Trophoblast cell (in vitro differentiated cells and primary cell): ENCODE measurements around the gene KCNMB1.

Experiments used
- DNase-seq, 2 donors: peaks; one replicate each; pipeline ENCODE4 v3.0.0-alpha.2; 2016
- H2AFZ ChIP-seq: 2 replicates; pipeline ENCODE4 v1.6.1; 2013; ENCODE audit warnings: low read length, moderate library complexity, mild to moderate bottlenecking; ENCODE audit not compliant: insufficient read depth, poor library complexity
- H2AK5ac ChIP-seq: 2 replicates; pipeline ENCODE4 v1.6.1; 2013; ENCODE audit warnings: mild to moderate bottlenecking, low read length
- H2BK120ac ChIP-seq: 2 replicates; pipeline ENCODE4 v1.6.1; 2013; ENCODE audit warnings: low read length, mild to moderate bottlenecking, moderate library complexity; ENCODE audit not compliant: insufficient read depth, poor library complexity
- H2BK12ac ChIP-seq: 2 replicates; pipeline ENCODE4 v1.6.1; 2013; ENCODE audit warnings: mild to moderate bottlenecking, low read length, moderate library complexity
- H2BK5ac ChIP-seq: 2 replicates; pipeline ENCODE4 v1.6.1; 2013; ENCODE audit warnings: low read length, low read depth, moderate library complexity, mild to moderate bottlenecking; ENCODE audit not compliant: poor library complexity
- H3K14ac ChIP-seq: 2 replicates; pipeline ENCODE4 v1.6.1; 2013; ENCODE audit warnings: mild to moderate bottlenecking, low read length
- H3K18ac ChIP-seq: 2 replicates; pipeline ENCODE4 v1.6.1; 2013; ENCODE audit warnings: mild to moderate bottlenecking, low read length
- H3K23ac ChIP-seq: 2 replicates; pipeline ENCODE4 v1.6.1; 2013; ENCODE audit warnings: low read length
- H3K27ac ChIP-seq: 2 replicates; pipeline ENCODE4 v1.5.1; 2013; ENCODE audit warnings: low read depth, mild to moderate bottlenecking, inconsistent platforms, low read length, moderate library complexity
- H3K27me3 ChIP-seq: 2 replicates; pipeline ENCODE4 v1.6.1; 2013; ENCODE audit warnings: inconsistent platforms, mild to moderate bottlenecking, low read length, moderate library complexity; ENCODE audit not compliant: insufficient read depth
- H3K36me3 ChIP-seq, 2 experiments: 1 replicate in 1 of 2; 2 replicates in 1 of 2; pipeline ENCODE4 v1.6.1; 2013; ENCODE audit warnings: low read length in 2 of 2, mild to moderate bottlenecking in 2 of 2, moderate library complexity in 1 of 2; ENCODE audit not compliant: insufficient read depth in 2 of 2, control insufficient read depth in 1 of 2
- H3K4ac ChIP-seq: 2 replicates; pipeline ENCODE4 v1.6.1; 2013; ENCODE audit warnings: low read depth, mild to moderate bottlenecking, low read length, moderate library complexity
- H3K4me1 ChIP-seq, 2 experiments: 1 replicate in 1 of 2; 2 replicates in 1 of 2; pipeline ENCODE4 v1.6.1; 2013; ENCODE audit warnings: low read length in 2 of 2, mild to moderate bottlenecking in 2 of 2, moderate library complexity in 1 of 2; ENCODE audit not compliant: insufficient read depth in 2 of 2, control insufficient read depth in 1 of 2
- H3K4me2 ChIP-seq: 2 replicates; pipeline ENCODE4 v1.6.1; 2013; ENCODE audit warnings: inconsistent platforms, mild to moderate bottlenecking, low read length, moderate library complexity
- H3K4me3 ChIP-seq: 2 replicates; pipeline ENCODE4 v1.5.1; 2013; ENCODE audit warnings: mild to moderate bottlenecking, low read depth, low read length, inconsistent platforms
- H3K79me1 ChIP-seq: one replicate; pipeline ENCODE4 v1.6.1; 2013; ENCODE audit warnings: low read length
- H3K79me2 ChIP-seq: 2 replicates; pipeline ENCODE4 v1.6.1; 2013; ENCODE audit warnings: low read length, mild to moderate bottlenecking; ENCODE audit not compliant: control insufficient read depth, insufficient read depth, poor library complexity
- H3K9ac ChIP-seq: 2 replicates; pipeline ENCODE4 v1.6.1; 2013; ENCODE audit warnings: mild to moderate bottlenecking, low read length
- H3K9me3 ChIP-seq: 2 replicates; pipeline ENCODE4 v1.6.1; 2013; ENCODE audit warnings: low read depth, mild to moderate bottlenecking, control low read depth, inconsistent platforms, low read length; ENCODE audit not compliant: insufficient read depth
- H4K12ac ChIP-seq: 2 replicates; pipeline ENCODE4 v1.6.1; 2013; ENCODE audit warnings: low read depth, mild to moderate bottlenecking, low read length, moderate library complexity
- H4K8ac ChIP-seq: 2 replicates; pipeline ENCODE4 v1.6.1; 2013; ENCODE audit warnings: low read depth, mild to moderate bottlenecking, low read length, moderate library complexity
- H4K91ac ChIP-seq: one replicate; pipeline ENCODE4 v1.6.1; 2013; ENCODE audit warnings: low read depth, mild to moderate bottlenecking, low read length, moderate library complexity
- WGBS: extraction: QIAGEN DNeasy Blood & Tissue Kit; methylation state at CpG from one replicate; pipeline ENCODE4 v1.1.7; 2013; ENCODE audit warnings: missing lambda C conversion rate; ENCODE audit not compliant: insufficient read length, insufficient coverage; ENCODE audit errors: extremely low coverage; 5-methylcytosine and 5-hydroxymethylcytosine counted together

The KCNMB1 gene

DNA sequence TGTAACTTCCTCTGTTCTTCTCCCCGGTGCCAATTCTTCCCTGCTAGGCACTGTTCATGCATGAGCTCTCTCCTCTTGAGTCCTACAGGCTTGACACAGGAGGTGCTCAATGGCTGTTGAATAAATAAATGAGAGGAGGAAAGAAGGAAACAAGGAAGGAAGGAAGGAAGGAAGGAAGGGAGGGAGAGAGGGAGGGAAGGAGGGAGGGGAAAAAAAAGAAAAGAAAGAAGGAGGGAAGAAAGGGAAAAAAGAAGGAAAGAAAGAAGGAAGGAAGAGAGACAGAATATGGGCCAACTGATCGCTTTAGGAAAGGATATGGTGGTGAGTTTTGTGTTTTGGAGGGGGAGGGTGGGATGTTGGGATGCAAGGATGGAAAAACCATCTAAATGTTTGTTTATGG lies 6.4 kb downstream of the KCNMB1 start:
- Histone ChIP-seq H3K4me3 (no peak overlapping the region), H2BK120ac (no peak overlapping the region), H3K27me3 (no peaks in the 10 kb centered on the region), H3K27ac (no peak overlapping the region), H3K79me2 (no peaks in the 10 kb centered on the region), H3K23ac (no peak overlapping the region), H4K8ac (no peak overlapping the region), H3K4me1 (peaks cover 1 to 2% of the 10 kb centered on the region in 2 experiments), H4K91ac (no peak overlapping the region), H3K79me1 (no peaks in the 10 kb centered on the region), H3K18ac (no peak overlapping the region), H3K9ac (no peak overlapping the region), H2AFZ (no peak overlapping the region), H2BK12ac (no peak overlapping the region), H3K9me3 (no peaks in the 10 kb centered on the region), H4K12ac (no peak overlapping the region), H3K4me2 (no peak overlapping the region), H2AK5ac (no peak overlapping the region), H2BK5ac (no peak overlapping the region), H3K4ac (no peak overlapping the region), H3K36me3 (no peaks in the 10 kb centered on the region), H3K14ac (no peak overlapping the region)
- no CpG with 5 or more reads among the region's 2 CpGs for WGBS
- DNase-seq: no peak

- H2BK120ac ChIP-seq: no peak overlapping the region
- H2BK5ac ChIP-seq: no peak overlapping the region
- no peak for DNase-seq
- H3K79me1 ChIP-seq: no peaks in the 10 kb centered on the region
- H3K27ac ChIP-seq: no peak overlapping the region
- H4K8ac ChIP-seq: no peak overlapping the region
- no peaks in the 10 kb centered on the region for H3K36me3 ChIP-seq
- no peak overlapping the region for H3K4me2 ChIP-seq
- H3K79me2 ChIP-seq: no peaks in the 10 kb centered on the region
- peaks cover 1% of the 10 kb centered on the region for H3K9me3 ChIP-seq
- no peaks in the 10 kb centered on the region for H3K4me1 ChIP-seq
- no peak overlapping the region for H3K4me3 ChIP-seq
- H3K23ac ChIP-seq: no peak overlapping the region
- WGBS: no CpG with 5 or more reads among the region's 3 CpGs
- H2AK5ac ChIP-seq: no peak overlapping the region
- no peak overlapping the region for H4K91ac ChIP-seq
- H3K27me3 ChIP-seq: no peaks in the 10 kb centered on the region
- no peak overlapping the region for H3K9ac ChIP-seq
- no peak overlapping the region for H3K4ac ChIP-seq
- no peak overlapping the region for H2AFZ ChIP-seq
- H3K18ac ChIP-seq: no peak overlapping the region
- H4K12ac ChIP-seq: no peak overlapping the region
- no peak overlapping the region for H3K14ac ChIP-seq
- no peak overlapping the region for H2BK12ac ChIP-seq
Measured at GRCh38 chr5:170380361-170380951, 8.7 kb downstream of the KCNMB1 start.

DNA sequence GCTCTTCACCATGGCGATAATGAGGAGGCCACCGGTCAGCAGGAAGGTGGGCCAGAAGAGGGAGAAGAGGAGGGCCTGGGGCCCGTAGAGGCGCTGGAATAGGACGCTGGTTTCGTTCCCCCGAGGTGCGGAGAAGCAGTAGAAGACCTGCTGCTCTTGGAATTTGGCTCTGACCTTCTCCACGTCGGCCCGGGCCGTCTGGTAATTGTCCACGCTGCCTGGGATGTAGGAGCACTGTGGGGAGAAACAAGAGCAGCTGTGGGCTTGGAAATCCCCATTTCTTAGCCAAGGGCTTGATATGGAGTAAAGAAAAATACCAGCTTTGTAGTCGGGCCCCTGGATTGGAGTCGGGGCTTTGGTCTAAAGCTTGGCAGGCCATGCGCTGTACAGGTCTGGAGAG lies 10.4 kb downstream of the KCNMB1 start:
- Histone ChIP-seq H3K4me1 (no peaks in the 10 kb centered on the region), H3K4me3 (no peak overlapping the region), H3K23ac (no peak overlapping the region), H2BK120ac (no peak overlapping the region), H3K27ac (no peak overlapping the region), H3K18ac (no peak overlapping the region), H2BK5ac (no peak overlapping the region), H4K91ac (no peak overlapping the region), H4K8ac (no peak overlapping the region), H2BK12ac (no peak overlapping the region), H3K9me3 (peaks cover 1% of the 10 kb centered on the region), H2AFZ (no peak overlapping the region), H3K79me2 (no peaks in the 10 kb centered on the region), H3K9ac (no peak overlapping the region), H3K36me3 (no peaks in the 10 kb centered on the region), H4K12ac (no peak overlapping the region), H3K27me3 (no peaks in the 10 kb centered on the region), H2AK5ac (no peak overlapping the region), H3K4me2 (no peak overlapping the region), H3K14ac (no peak overlapping the region), H3K79me1 (no peaks in the 10 kb centered on the region), H3K4ac (no peak overlapping the region)
- WGBS: no CpG with 5 or more reads among the region's 16 CpGs
- no peak for DNase-seq

- H3K27me3 ChIP-seq: no peaks in the 10 kb centered on the region
- no peaks in the 10 kb centered on the region for H3K36me3 ChIP-seq
- H2AFZ ChIP-seq: no peak overlapping the region
- no peak overlapping the region for H4K8ac ChIP-seq
- H3K4me2 ChIP-seq: no peak overlapping the region
- H3K4ac ChIP-seq: no peak overlapping the region
- no peak overlapping the region for H3K23ac ChIP-seq
- no peak overlapping the region for H2BK12ac ChIP-seq
- no peak overlapping the region for H3K9ac ChIP-seq
- no peak overlapping the region for H2BK120ac ChIP-seq
- H3K27ac ChIP-seq: no peak overlapping the region
- no peak for DNase-seq
- H3K4me3 ChIP-seq: no peak overlapping the region
- H3K9me3 ChIP-seq: peaks cover 1% of the 10 kb centered on the region
- no peak overlapping the region for H2BK5ac ChIP-seq
- H3K4me1 ChIP-seq: no peaks in the 10 kb centered on the region
- no peak overlapping the region for H3K14ac ChIP-seq
- H4K91ac ChIP-seq: no peak overlapping the region
- no peak overlapping the region for H4K12ac ChIP-seq
- H3K79me2 ChIP-seq: no peaks in the 10 kb centered on the region
- WGBS: no CpG with 5 or more reads among the region's 11 CpGs
- H2AK5ac ChIP-seq: no peak overlapping the region
- H3K18ac ChIP-seq: no peak overlapping the region
- H3K79me1 ChIP-seq: no peaks in the 10 kb centered on the region
Measured at GRCh38 chr5:170377027-170377426, 12.1 kb downstream of the KCNMB1 start.
